ENCODE data around the gene SLC7A10. TPM values are rescaled to one million over a fixed set of nuclear protein-coding genes. Genes with fewer than 3 reads are reported as not detected.

The SLC7A10 gene
- total RNA-seq, 2 donors from 2014 or later, result not detected

DNA sequence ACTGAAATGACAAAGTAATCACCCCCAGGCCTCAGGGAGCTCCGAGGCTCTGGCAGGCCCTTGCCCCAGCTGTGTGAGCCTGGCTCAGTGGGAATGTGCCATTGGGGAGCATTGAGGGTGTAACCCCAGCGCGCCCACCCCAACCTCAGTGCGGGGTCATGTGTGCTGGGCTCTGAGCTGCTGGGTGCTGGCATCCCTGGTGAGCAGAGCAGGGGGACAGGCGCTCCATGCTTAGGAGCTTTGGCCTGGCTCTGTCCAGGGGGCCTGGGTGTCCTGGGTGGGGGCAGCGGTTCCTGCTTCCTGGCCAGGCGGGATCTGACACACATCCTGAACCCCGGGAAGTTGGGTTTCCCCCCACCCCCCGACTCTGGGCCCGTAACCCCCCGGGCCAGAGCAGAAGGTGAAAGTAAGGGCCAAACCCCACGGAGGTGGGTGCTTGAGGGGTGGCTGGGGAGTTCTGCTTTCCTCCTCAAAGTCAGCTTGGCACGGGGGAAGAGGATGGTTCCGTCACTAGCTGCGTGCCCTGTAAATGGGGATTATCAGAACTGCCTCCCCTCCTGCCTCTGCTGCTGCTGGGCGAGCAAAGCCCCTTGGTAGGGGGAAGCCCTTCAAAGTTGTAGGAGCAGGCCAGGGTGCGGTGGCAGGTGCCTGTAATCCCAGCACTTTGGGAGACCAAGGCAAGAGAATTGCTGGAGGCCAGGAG lies 29.9 kb downstream of the SLC7A10 start:
- no peak for DNase-seq
- Histone ChIP-seq H3K9me3 (no peaks in the 10 kb centered on the region), H3K9ac (ENCODE audit: low read depth in 2 of 2, low read length in 2 of 2) (no peak overlapping the region), H3K36me3 (no peaks in the 10 kb centered on the region), H3K4me3 (peak overlapping the region; percentile 60), H3K4me1 (no peaks in the 10 kb centered on the region), H3K27ac (no peak overlapping the region), H3K27me3 (no peaks in the 10 kb centered on the region)
- intact Hi-C loops (cut with DNase I), result no loop called here
- TF ChIP-seq, protein P1, sequence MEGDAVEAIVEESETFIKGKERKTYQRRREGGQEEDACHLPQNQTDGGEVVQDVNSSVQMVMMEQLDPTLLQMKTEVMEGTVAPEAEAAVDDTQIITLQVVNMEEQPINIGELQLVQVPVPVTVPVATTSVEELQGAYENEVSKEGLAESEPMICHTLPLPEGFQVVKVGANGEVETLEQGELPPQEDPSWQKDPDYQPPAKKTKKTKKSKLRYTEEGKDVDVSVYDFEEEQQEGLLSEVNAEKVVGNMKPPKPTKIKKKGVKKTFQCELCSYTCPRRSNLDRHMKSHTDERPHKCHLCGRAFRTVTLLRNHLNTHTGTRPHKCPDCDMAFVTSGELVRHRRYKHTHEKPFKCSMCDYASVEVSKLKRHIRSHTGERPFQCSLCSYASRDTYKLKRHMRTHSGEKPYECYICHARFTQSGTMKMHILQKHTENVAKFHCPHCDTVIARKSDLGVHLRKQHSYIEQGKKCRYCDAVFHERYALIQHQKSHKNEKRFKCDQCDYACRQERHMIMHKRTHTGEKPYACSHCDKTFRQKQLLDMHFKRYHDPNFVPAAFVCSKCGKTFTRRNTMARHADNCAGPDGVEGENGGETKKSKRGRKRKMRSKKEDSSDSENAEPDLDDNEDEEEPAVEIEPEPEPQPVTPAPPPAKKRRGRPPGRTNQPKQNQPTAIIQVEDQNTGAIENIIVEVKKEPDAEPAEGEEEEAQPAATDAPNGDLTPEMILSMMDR (IDR thresholded peaks at IDR 0.05), result no peak

DNA sequence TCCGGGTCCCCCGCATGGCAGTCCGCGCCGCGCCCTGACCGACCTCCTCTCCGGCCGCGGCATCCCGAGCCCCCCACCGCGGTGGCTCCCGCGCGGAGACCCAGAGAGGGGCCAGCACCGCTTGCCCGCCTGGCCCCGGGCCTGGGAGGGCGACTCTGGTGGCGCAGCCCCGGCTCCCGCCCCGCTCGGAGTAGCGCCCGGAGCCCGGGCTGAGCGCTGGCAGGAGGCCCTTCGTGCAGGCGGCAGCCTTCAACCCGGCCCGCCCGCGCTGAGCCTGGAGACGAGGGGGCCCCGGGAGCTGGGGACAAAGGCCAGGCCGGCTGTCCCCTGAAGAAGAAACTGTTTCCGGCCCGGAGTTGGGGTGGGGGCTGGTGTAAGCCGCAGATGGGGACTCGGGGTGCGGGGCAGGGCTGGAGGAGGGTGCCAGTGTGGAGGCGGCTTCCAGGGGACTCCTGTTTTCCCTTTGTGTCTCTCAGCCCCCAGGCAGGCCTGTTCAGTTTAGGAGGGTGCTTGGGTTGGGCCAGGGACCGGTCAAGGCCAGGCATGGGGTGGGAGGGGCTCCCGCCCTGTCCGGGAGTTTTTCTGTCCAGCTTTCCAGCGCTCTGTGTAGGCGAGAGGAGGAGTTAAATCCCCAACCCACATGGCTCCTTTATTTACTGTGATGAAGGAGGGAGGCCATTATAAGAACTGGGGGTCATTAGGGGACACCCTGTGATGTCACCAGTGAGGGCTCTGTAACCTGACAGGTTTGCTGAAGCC lies 30.6 kb downstream of the SLC7A10 start:
- Histone ChIP-seq H3K9ac (ENCODE audit: low read depth in 2 of 2, low read length in 2 of 2) (peak overlapping the region; percentile 58 to 73), H3K9me3 (no peaks in the 10 kb centered on the region), H3K27ac (no peak overlapping the region), H3K36me3 (no peaks in the 10 kb centered on the region), H3K4me3 (peak overlapping the region; percentile 60), H3K27me3 (no peaks in the 10 kb centered on the region), H3K4me1 (no peaks in the 10 kb centered on the region)
- intact Hi-C loops (cut with DNase I), result no loop called here
- peak; percentile 34 for DNase-seq
- TF ChIP-seq, protein P1 (IDR thresholded peaks at IDR 0.05), result no peak

DNA sequence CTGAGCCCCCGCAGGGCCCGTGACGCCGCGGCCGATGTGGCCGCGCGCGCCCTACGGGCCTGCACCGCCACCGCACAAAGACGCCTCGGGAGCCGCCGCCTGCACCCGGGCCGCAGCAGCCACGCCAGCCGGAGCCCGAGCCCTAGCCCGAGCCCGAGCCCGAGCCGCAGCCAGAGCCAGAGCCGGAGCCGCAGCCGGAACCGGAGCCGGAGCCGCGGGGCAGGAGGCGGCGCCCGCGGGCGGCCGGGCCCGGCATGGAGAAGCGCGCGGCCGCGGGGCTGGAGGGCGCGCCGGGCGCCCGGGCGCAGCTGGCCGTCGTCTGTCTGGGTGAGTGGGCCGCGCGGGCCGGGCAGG lies 31.1 kb downstream of the SLC7A10 start:
- no peak overlapping the region for H3K27ac ChIP-seq
- TF ChIP-seq, protein P1 (IDR thresholded peaks at IDR 0.05), result no peak
- DNase-seq, result no peak
- no peaks in the 10 kb centered on the region for H3K27me3 ChIP-seq
- H3K4me1 ChIP-seq, result no peaks in the 10 kb centered on the region
- H3K9ac ChIP-seq (ENCODE audit: low read depth in 2 of 2, low read length in 2 of 2), result peak overlapping the region in 1 of 2 donors; percentile 73
- no peaks in the 10 kb centered on the region for H3K36me3 ChIP-seq
- H3K9me3 ChIP-seq, result no peaks in the 10 kb centered on the region
- intact Hi-C loops (cut with DNase I), result no loop called here
- peak overlapping the region; percentile 60 for H3K4me3 ChIP-seq

DNA sequence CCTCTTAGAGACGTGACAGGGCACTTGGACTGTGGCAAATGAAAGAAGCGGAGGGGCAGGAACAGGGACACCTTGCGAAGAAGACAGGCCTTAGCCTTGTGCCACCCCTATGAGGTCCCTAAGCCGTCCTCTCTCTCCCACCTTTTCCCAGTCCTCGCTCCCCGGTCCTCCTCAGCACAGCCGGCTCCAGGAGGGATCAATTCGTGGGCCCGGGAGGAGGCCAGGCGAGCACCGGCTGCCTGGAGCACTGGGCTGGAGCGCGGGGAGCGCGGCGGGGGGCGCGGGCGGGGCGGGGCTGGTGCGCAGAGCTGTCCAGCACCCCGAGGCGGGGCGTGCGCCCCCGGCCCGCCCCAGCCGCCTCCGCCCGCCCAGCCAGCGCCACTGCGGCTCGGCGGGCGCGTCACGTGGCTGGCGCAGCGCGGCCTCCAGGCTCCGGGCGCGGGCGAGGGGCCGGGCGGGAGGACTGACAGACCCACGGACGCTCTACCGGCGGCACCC lies 31.7 kb downstream of the SLC7A10 start, which contains the start of gene LRP3:
LRP3 (plus strand) TSS at position 466 of the 498 bp plus-strand sequence. CDS start 456 bp downstream, outside the sequence.
- no peaks in the 10 kb centered on the region for H3K36me3 ChIP-seq
- H3K27ac ChIP-seq, result no peak within 1 kb of the TSS
- TF ChIP-seq, protein P1 (IDR thresholded peaks at IDR 0.05), result no peak
- DNase-seq, result peak; percentile 41
- H3K9ac ChIP-seq (ENCODE audit: low read depth in 2 of 2, low read length in 2 of 2), result peak within 1 kb of the TSS; percentile 58 to 73
- peak within 1 kb of the TSS; percentile 60 for H3K4me3 ChIP-seq
- H3K4me1 ChIP-seq, result no peaks in the 10 kb centered on the region
- no peaks in the 10 kb centered on the region for H3K27me3 ChIP-seq
- no peaks in the 10 kb centered on the region for H3K9me3 ChIP-seq
- intact Hi-C loops (cut with DNase I), result no loop called here

DNA sequence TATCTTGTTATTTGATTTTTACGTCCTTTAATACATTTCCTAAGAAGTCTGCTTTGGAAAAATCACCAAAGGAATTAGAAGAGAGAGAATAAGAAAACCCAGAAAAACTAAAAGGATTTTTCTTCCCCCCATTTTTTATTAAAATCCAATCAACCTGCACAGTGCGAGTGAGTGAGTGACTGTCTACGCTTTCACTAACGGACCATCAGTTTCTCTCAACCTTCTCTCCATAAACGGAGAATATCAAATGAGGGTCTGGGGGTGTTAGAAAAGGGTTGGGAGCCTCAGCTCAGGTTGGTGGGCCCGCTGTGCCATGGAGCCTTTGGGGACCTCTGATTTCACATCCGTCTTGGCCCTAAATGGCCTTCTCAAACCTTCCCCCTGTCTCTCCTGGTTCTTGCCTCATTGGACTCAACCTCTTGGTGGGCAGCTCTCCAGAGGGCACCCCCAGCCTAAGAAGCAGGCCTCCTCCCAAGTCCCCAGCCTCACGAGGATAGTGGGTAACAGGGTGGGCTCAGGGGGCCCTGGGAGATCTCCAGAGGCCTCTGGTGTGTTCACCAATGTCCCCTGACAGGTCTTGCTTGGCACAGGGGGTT lies 32.3 kb downstream of the SLC7A10 start:
- no peak for DNase-seq
- no peaks in the 10 kb centered on the region for H3K36me3 ChIP-seq
- H3K9me3 ChIP-seq, result no peaks in the 10 kb centered on the region
- H3K9ac ChIP-seq (ENCODE audit: low read depth in 2 of 2, low read length in 2 of 2), result no peak overlapping the region
- intact Hi-C loops (cut with DNase I), result no loop called here
- H3K27me3 ChIP-seq, result no peaks in the 10 kb centered on the region
- H3K4me1 ChIP-seq, result no peaks in the 10 kb centered on the region
- TF ChIP-seq, protein P1 (IDR thresholded peaks at IDR 0.05), result no peak
- no peak overlapping the region for H3K4me3 ChIP-seq
- no peak overlapping the region for H3K27ac ChIP-seq
